ENCODE data around the gene ANKRD13D.

- TF ChIP-seq CTCF (IDR thresholded peaks at IDR 0.05) (no peak), POLR2A (IDR thresholded peaks at IDR 0.05) (no peak)
These were observed 48.3 kb upstream of the ANKRD13D start for GRCh38 chr11:67240576-67241389.

All from tibial nerve (tissue), 3 donors.